ENCODE measurements around the gene ACTR3C. TPM values are rescaled to one million over a fixed set of nuclear protein-coding genes. Genes with fewer than 3 reads are reported as not detected.
A peak's percentile ranks its signal among the peaks of the same experiment; 100 is the strongest.

ACTR3C gene
- total RNA-seq, 1 donor from 2014 or later: 5.3 TPM

- no peak for FAIRE-seq
Observed at GRCh38 chr7:150359622-150360362, 36.4 kb upstream of the ACTR3C start.

GRCh38 chr7:150358988-150359621, 35.8 kb upstream of the ACTR3C start:
- DNase-seq (ENCODE audit: low spot score in 2 of 2) (no peak), FAIRE-seq (no peak)

More at GRCh38 chr7:150359622-150360362, 36.4 kb upstream of the ACTR3C start:
- no peak for DNase-seq (ENCODE audit: low spot score in 2 of 2)

- FAIRE-seq: no peak
- DNase-seq (ENCODE audit: low spot score in 2 of 2): no peak
Observed at GRCh38 chr7:150358433-150358832, 35.1 kb upstream of the ACTR3C start.

- FAIRE-seq: no peak
Observed at GRCh38 chr7:150357771-150358427, 34.6 kb upstream of the ACTR3C start.

GRCh38 chr7:150357270-150357669, 33.9 kb upstream of the ACTR3C start:
- FAIRE-seq: no peak
- no peak for DNase-seq (ENCODE audit: low spot score in 2 of 2)

More at GRCh38 chr7:150357771-150358427, 34.6 kb upstream of the ACTR3C start:
- DNase-seq (ENCODE audit: low spot score in 2 of 2): no peak

GRCh38 chr7:150356265-150356897, 33.0 kb upstream of the ACTR3C start:
- FAIRE-seq (no peak), DNase-seq (ENCODE audit: low spot score in 2 of 2) (no peak)

- FAIRE-seq: no peak
- DNase-seq (ENCODE audit: low spot score in 2 of 2): no peak
Observed at GRCh38 chr7:150355666-150356059, 32.3 kb upstream of the ACTR3C start.

- FAIRE-seq: no peak
Observed at GRCh38 chr7:150351587-150352194, 28.3 kb upstream of the ACTR3C start.

GRCh38 chr7:150346922-150347321, 23.6 kb upstream of the ACTR3C start:
- FAIRE-seq: no peak
- no peak for DNase-seq (ENCODE audit: low spot score in 2 of 2)

More at GRCh38 chr7:150351587-150352194, 28.3 kb upstream of the ACTR3C start:
- DNase-seq (ENCODE audit: low spot score in 2 of 2): no peak

- no peak for FAIRE-seq
- DNase-seq (ENCODE audit: low spot score in 2 of 2): no peak
Observed at GRCh38 chr7:150345012-150345411, 21.7 kb upstream of the ACTR3C start.

- DNase-seq (ENCODE audit: low spot score in 2 of 2) (no peak), FAIRE-seq (no peak)
Observed at GRCh38 chr7:150344299-150344698, 21.0 kb upstream of the ACTR3C start.

GRCh38 chr7:150343225-150343624, 19.9 kb upstream of the ACTR3C start:
- no peak for DNase-seq (ENCODE audit: low spot score in 2 of 2)
- no peak for FAIRE-seq

GRCh38 chr7:150342121-150342408, 18.7 kb upstream of the ACTR3C start:
- FAIRE-seq: no peak
- DNase-seq (ENCODE audit: low spot score in 2 of 2): no peak

GRCh38 chr7:150341263-150342120, 18.1 kb upstream of the ACTR3C start, which contains the start of gene RARRES2:
Gene RARRES2, minus strand, starts transcription at chr7:150341629. Its CDS starts 1,020 bp downstream, at chr7:150340609.
- FAIRE-seq (no peak), DNase-seq (ENCODE audit: low spot score in 2 of 2) (peak in 1 of 2 donors; percentile 51)

- FAIRE-seq (no peak), DNase-seq (ENCODE audit: low spot score in 2 of 2) (no peak)
Observed at GRCh38 chr7:150340875-150341262, 17.5 kb upstream of the ACTR3C start.

GRCh38 chr7:150340024-150340749, 16.8 kb upstream of the ACTR3C start:
- no peak for DNase-seq (ENCODE audit: low spot score in 2 of 2)
- no peak for FAIRE-seq

GRCh38 chr7:150339409-150339809, 16.1 kb upstream of the ACTR3C start:
- no peak for DNase-seq (ENCODE audit: low spot score in 2 of 2)
- no peak for FAIRE-seq

- DNase-seq (ENCODE audit: low spot score in 2 of 2) (no peak), FAIRE-seq (no peak)
Observed at GRCh38 chr7:150338166-150338829, 15.0 kb upstream of the ACTR3C start.
